GM12875 (cell line): ENCODE data around the gene HOXD11.
A peak's percentile ranks its signal among the peaks of the same experiment; 100 is the strongest.

Source experiments
- H3K4me3 ChIP-seq: one replicate; pipeline ENCODE4 v1.5.1; 2011; ENCODE audit warnings: low read depth, low read length, control low read depth
- TF ChIP-seq, protein P1 (sequence below): IDR thresholded peaks from 2 replicates; pipeline ENCODE4 v1.5.1; 2011; ENCODE audit warnings: low read depth, mild to moderate bottlenecking, control low read depth, inconsistent platforms, low read length, moderate library complexity, borderline replicate concordance; ENCODE audit not compliant: insufficient read depth

HOXD11 gene

DNA sequence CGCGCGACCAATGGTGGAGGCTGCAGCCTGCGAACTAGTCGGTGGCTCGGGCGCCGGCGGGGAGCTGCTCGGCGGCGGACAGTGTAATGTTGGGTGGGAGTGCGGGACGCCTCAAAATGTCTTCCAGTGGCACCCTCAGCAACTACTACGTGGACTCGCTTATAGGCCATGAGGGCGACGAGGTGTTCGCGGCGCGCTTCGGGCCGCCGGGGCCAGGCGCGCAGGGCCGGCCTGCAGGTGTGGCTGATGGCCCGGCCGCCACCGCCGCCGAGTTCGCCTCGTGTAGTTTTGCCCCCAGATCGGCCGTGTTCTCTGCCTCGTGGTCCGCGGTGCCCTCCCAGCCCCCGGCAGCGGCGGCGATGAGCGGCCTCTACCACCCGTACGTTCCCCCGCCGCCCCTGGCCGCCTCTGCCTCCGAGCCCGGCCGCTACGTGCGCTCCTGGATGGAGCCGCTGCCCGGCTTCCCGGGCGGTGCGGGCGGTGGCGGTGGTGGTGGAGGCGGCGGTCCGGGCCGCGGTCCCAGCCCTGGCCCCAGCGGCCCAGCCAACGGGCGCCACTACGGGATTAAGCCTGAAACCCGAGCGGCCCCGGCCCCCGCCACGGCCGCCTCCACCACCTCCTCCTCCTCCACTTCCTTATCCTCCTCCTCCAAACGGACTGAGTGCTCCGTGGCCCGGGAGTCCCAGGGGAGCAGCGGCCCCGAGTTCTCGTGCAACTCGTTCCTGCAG is 15.8 kb downstream of the HOXD11 start, which contains the start of gene HOXD9:
TSS of gene HOXD9 (plus strand) at position 37 of the 728 bp plus-strand sequence. CDS start at position 87, 50 bp downstream.
- H3K4me3 ChIP-seq: no peak within 1 kb of the TSS
- TF ChIP-seq, protein P1, sequence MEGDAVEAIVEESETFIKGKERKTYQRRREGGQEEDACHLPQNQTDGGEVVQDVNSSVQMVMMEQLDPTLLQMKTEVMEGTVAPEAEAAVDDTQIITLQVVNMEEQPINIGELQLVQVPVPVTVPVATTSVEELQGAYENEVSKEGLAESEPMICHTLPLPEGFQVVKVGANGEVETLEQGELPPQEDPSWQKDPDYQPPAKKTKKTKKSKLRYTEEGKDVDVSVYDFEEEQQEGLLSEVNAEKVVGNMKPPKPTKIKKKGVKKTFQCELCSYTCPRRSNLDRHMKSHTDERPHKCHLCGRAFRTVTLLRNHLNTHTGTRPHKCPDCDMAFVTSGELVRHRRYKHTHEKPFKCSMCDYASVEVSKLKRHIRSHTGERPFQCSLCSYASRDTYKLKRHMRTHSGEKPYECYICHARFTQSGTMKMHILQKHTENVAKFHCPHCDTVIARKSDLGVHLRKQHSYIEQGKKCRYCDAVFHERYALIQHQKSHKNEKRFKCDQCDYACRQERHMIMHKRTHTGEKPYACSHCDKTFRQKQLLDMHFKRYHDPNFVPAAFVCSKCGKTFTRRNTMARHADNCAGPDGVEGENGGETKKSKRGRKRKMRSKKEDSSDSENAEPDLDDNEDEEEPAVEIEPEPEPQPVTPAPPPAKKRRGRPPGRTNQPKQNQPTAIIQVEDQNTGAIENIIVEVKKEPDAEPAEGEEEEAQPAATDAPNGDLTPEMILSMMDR: no peak

DNA sequence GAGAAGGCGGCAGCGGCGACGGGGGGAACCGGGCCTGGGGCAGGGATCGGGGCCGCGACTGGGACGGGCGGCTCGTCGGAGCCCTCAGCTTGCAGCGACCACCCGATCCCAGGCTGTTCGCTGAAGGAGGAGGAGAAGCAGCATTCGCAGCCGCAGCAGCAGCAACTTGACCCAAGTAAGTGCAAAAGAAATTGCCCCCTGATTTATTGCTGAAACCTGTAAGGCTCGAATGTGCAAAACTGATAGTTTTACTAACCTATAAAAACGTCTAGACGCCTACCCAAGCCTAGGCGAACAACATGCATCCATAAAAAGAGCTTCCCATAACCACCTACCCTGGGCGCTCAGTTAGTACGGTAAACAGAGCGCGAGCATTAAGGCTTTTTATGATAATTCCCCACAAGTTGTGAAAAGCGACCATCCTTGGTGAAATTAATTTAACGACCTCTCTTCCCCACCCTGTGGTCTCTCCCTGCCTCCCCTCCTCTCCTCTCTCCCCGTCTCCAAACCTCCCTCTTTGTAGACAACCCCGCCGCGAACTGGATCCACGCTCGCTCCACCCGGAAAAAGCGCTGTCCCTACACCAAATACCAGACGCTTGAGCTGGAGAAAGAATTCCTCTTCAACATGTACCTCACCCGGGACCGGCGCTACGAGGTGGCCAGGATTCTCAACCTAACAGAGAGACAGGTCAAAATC is 16.5 kb downstream of the HOXD11 start:
- TF ChIP-seq, protein P1: no peak
- no peak overlapping the region for H3K4me3 ChIP-seq

DNA sequence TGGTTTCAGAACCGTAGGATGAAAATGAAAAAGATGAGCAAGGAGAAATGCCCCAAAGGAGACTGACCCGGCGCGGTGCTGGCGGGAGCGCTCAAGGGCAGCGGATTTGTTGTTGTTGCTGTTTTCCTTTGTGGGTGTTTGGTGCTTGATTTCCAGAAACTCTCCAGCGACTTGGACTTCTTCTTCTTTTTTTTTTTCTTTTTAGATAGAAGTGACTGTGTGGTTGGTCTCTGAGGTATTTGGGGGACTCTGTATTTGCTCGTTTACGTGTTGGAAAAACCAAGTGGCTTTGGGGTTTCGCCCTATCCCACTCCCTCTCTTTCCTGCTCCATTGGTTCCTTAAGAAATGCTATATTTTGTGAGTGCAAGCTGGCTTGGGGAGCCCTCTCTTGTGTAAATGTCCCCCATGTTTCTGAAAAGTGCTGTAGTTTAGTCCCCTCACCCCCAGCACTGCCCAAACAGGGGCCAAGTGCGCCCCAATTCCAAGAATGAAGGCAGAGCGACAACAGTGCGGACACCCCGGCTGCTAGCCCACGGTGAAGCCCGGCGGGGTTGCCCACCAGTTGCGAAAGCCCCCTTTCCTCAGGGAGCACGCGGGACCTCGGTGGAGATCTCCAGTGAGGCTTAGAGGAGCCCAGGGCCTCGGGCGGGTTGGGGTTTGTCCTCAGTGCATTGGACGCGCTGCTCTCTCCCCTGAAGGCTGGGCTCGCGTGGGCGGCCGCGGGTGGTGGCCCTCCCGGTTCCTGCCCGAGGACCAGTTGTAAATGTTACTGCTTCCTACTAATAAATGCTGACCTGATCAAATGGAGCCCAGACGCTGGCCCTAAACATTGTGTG is 17.2 kb downstream of the HOXD11 start:
- TF ChIP-seq, protein P1: no peak
- no peak overlapping the region for H3K4me3 ChIP-seq

DNA sequence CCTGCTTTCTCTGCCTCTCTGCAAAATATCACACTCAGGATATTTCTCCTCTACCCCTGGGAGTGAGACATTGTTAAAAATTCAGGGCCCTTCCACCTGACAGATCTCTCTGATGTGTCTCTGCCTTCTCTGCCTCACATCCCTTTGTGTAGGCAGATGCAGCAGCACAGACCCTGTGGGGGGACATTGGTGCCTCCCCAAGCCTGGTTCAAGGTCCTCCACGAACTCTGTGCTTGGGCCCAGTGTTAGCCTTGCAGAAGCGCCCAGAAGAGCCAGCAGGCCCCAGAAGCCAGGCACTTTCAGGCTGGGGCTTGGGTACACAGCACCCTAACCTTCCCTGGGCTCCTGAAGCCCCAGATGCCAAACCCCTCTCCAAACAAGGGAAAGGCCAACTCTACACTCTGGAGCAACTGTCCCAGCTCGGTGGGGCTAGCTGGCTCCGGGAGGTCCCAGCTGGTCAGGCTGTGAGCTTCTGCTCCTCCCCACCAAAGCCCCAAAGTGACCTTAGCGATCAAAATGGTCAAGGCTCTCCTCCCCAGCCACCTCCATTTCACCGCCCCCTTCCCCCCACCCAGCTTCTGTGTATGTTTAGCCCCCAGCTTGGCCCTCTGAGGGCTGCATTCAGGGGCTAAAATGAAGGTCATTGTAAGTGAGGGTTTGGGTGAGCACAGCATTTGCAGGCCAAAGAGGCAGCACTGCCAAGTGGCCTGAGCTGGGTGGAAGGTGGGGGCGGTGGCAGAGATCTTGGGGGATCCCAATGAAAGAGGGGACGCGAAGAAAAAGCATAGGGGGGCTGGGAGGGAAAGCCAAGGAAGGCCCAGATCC is 18.1 kb downstream of the HOXD11 start:
- TF ChIP-seq, protein P1: no peak
- H3K4me3 ChIP-seq: no peak overlapping the region

DNA sequence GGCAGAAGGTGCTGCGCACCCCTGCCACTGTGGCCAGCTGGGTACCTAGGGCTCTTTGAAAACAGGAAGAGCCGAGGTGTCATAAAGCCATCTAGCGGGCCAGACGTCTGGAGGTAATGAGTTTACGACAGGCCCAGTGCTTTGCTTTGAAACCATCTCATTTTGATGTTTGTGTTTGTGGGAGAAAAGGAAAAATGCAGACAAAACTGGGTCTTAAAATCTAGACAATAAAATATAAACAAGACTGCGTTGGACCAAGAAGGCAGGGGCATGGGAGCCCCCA is 18.6 kb downstream of the HOXD11 start:
- no peak overlapping the region for H3K4me3 ChIP-seq
- TF ChIP-seq, protein P1: no peak

DNA sequence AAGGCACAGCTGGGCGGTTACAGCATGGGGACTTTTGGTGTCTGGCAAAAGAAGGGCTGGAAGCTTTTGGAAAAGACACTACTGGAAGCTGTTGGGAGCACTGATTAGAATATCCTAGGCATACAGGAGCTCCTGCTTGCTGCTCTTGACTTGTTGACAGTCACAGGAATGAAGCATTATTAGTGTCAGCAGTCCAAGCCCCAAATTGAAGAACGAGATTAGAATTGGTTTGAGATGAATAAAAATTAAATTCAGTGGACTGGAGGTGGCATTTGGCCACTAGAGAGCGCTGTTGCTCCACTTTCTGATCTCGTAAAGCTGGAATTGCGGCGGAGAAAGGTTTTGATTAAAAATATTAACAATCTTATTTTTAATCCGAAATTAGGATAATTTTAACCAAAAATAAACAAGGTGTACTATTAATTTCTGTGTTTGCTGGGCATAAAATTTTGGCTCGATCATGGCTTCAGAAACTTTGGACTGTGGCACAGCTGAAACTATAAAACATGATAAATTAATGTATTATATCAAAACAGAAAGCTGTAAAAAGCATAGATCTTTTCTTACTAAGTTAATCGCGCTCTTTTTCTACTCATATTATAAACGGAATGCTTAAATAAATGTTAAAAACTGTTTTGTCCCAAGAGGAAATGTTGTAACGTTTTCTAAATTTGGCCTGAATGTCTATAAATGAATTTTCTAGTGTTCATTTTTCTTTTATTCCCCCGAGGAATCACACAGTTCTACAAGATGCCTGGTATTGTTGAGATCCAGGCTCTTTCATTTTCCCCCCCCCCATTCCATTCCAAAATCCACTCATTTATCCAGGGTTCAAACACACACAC is 20.1 kb downstream of the HOXD11 start:
- TF ChIP-seq, protein P1: peak; percentile 59; the same call in 1 of the 2 replicates
- no peak overlapping the region for H3K4me3 ChIP-seq
